Glutamatergic neuron (in vitro differentiated cells): ENCODE measurements around the gene CRYBG1. TPM values are rescaled to one million over a fixed set of nuclear protein-coding genes. Genes with fewer than 3 reads are reported as not detected.

Experiments
- DNase-seq: peaks from one replicate; pipeline ENCODE4 v3.0.0; 2022
- H3K27ac Mint-ChIP-seq: one replicate; pipeline ENCODE4 v1.8.0; 2020; ENCODE audit warnings: mild to moderate bottlenecking, mixed read lengths, inconsistent platforms; ENCODE audit not compliant: unreplicated experiment
- H3K27me3 Mint-ChIP-seq: one replicate; pipeline ENCODE4 v1.8.0; 2020; ENCODE audit warnings: mild to moderate bottlenecking, moderate library complexity, mixed read lengths, inconsistent platforms; ENCODE audit not compliant: unreplicated experiment
- H3K36me3 Mint-ChIP-seq: one replicate; pipeline ENCODE4 v1.8.0; 2020; ENCODE audit warnings: mild to moderate bottlenecking, mixed read lengths, inconsistent platforms; ENCODE audit not compliant: unreplicated experiment
- H3K4me1 Mint-ChIP-seq: one replicate; pipeline ENCODE4 v1.8.0; 2020; ENCODE audit warnings: mild to moderate bottlenecking, low read depth, mixed read lengths, inconsistent platforms; ENCODE audit not compliant: unreplicated experiment
- H3K4me3 Mint-ChIP-seq: one replicate; pipeline ENCODE4 v1.8.0; 2020; ENCODE audit warnings: mild to moderate bottlenecking, mixed read lengths, inconsistent platforms; ENCODE audit not compliant: unreplicated experiment
- H3K9me3 Mint-ChIP-seq: one replicate; pipeline ENCODE4 v1.8.0; 2020; ENCODE audit warnings: mild to moderate bottlenecking, moderate library complexity, mixed read lengths, inconsistent platforms; ENCODE audit not compliant: unreplicated experiment
- total RNA-seq: library from RNA; stranded (reverse); fragmentation: NEBNext Ultra II Directional; extraction: Animal tissue kit (Norgen Biotek cat#: 25700); gene quantifications from one replicate; pipeline ENCODE4 v1.2.1, GENCODE V29; 2021; ENCODE audit not compliant: unreplicated experiment
- TF ChIP-seq, protein P1 (sequence below): fragments of 200-600 bp; sonication (generic); IDR thresholded peaks from one replicate; pipeline ENCODE4 v1.5.0; 2021; ENCODE audit not compliant: partially characterized antibody, unreplicated experiment

Gene CRYBG1
- total RNA-seq, 1 donor from 2014 or later = 0.15 TPM

- no peaks in the 10 kb centered on the region for H3K36me3 Mint-ChIP-seq
- no peak overlapping the region for H3K27ac Mint-ChIP-seq
- H3K27me3 Mint-ChIP-seq = no peaks in the 10 kb centered on the region
- H3K9me3 Mint-ChIP-seq = no peaks in the 10 kb centered on the region
- no peak overlapping the region for H3K4me3 Mint-ChIP-seq
- DNase-seq = no peak
- H3K4me1 Mint-ChIP-seq = peaks cover 5% of the 10 kb centered on the region
- TF ChIP-seq, protein P1, sequence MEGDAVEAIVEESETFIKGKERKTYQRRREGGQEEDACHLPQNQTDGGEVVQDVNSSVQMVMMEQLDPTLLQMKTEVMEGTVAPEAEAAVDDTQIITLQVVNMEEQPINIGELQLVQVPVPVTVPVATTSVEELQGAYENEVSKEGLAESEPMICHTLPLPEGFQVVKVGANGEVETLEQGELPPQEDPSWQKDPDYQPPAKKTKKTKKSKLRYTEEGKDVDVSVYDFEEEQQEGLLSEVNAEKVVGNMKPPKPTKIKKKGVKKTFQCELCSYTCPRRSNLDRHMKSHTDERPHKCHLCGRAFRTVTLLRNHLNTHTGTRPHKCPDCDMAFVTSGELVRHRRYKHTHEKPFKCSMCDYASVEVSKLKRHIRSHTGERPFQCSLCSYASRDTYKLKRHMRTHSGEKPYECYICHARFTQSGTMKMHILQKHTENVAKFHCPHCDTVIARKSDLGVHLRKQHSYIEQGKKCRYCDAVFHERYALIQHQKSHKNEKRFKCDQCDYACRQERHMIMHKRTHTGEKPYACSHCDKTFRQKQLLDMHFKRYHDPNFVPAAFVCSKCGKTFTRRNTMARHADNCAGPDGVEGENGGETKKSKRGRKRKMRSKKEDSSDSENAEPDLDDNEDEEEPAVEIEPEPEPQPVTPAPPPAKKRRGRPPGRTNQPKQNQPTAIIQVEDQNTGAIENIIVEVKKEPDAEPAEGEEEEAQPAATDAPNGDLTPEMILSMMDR = no peak
Measured at GRCh38 chr6:106470811-106471210, 110.3 kb downstream of the CRYBG1 start.

- no peaks in the 10 kb centered on the region for H3K36me3 Mint-ChIP-seq
- H3K27me3 Mint-ChIP-seq = peaks cover 2% of the 10 kb centered on the region
- H3K9me3 Mint-ChIP-seq = no peaks in the 10 kb centered on the region
- H3K27ac Mint-ChIP-seq = no peak overlapping the region
- peaks cover 3% of the 10 kb centered on the region for H3K4me1 Mint-ChIP-seq
- TF ChIP-seq, protein P1 = no peak
- no peak overlapping the region for H3K4me3 Mint-ChIP-seq
- no peak for DNase-seq
Measured at GRCh38 chr6:106473812-106474211, 113.3 kb downstream of the CRYBG1 start.

GRCh38 chr6:106474466-106474865, 113.9 kb downstream of the CRYBG1 start:
- DNase-seq = no peak
- no peak overlapping the region for H3K4me3 Mint-ChIP-seq
- no peaks in the 10 kb centered on the region for H3K9me3 Mint-ChIP-seq
- H3K4me1 Mint-ChIP-seq = no peaks in the 10 kb centered on the region
- no peaks in the 10 kb centered on the region for H3K36me3 Mint-ChIP-seq
- TF ChIP-seq, protein P1 = no peak
- no peak overlapping the region for H3K27ac Mint-ChIP-seq
- peaks cover 2% of the 10 kb centered on the region for H3K27me3 Mint-ChIP-seq

GRCh38 chr6:106475284-106475683, 114.8 kb downstream of the CRYBG1 start:
- no peak overlapping the region for H3K27ac Mint-ChIP-seq
- H3K9me3 Mint-ChIP-seq = no peaks in the 10 kb centered on the region
- DNase-seq = no peak
- H3K4me1 Mint-ChIP-seq = no peaks in the 10 kb centered on the region
- no peaks in the 10 kb centered on the region for H3K36me3 Mint-ChIP-seq
- no peak overlapping the region for H3K4me3 Mint-ChIP-seq
- H3K27me3 Mint-ChIP-seq = peaks cover 2% of the 10 kb centered on the region
- TF ChIP-seq, protein P1 = no peak

DNA sequence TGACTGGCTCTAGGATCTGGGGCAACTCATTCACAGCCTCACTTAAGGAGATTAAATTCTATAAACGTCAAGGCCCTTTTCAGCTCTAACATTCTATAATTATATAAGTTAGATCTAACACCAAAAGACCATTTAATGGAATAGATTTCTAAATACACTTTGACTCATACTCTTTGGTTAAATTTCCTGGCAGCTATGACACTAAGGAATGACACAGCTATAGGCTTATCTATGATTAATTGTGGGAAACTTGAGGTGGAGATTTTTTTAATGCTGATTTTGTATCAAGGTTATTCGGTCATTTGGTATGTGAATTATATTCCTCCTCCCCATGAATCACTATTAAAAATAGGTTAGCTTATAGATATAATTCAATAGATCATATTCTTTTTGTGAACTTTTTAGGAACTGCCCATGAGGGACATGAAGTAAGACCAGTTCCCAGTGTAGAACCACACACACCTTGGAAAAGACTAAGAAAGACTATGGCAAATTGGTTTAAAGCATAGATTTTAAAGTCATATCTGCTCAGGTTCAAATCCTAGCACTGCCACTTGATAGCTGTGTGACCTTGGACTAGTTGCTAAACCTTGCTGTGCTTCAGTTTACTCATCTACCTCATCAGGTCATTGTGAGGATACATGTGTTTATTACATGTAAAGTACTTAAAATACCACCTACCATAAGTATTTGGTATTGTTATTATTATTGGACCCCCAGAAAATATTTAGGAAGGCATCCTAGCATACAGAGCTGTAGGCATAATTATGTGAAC, 116.0 kb downstream of the CRYBG1 start:
- H3K27me3 Mint-ChIP-seq = peaks cover 2% of the 10 kb centered on the region
- TF ChIP-seq, protein P1 = no peak
- DNase-seq = no peak
- no peak overlapping the region for H3K4me3 Mint-ChIP-seq
- H3K36me3 Mint-ChIP-seq = no peaks in the 10 kb centered on the region
- H3K4me1 Mint-ChIP-seq = no peaks in the 10 kb centered on the region
- no peaks in the 10 kb centered on the region for H3K9me3 Mint-ChIP-seq
- H3K27ac Mint-ChIP-seq = no peak overlapping the region
